ENCODE results near the gene NEB.
"Not testable (repeated sequence)": the region's sequence is repeated elsewhere in the genome, so short reads cannot be mapped to it uniquely, and the experiment has no call there.

NEB gene

GRCh38 chr2:151688719-151689118, 45.6 kb downstream of the NEB start:
- no peak for DNase-seq

- no peak for DNase-seq
These were observed 51.7 kb downstream of the NEB start for GRCh38 chr2:151682459-151683003.

- DNase-seq = no peak
These were observed 53.2 kb downstream of the NEB start for GRCh38 chr2:151681051-151681450.

GRCh38 chr2:151679994-151680393, 54.3 kb downstream of the NEB start:
- no peak for DNase-seq

GRCh38 chr2:151678849-151679248, 55.4 kb downstream of the NEB start:
- no peak for DNase-seq

- no peak for DNase-seq
These were observed 61.3 kb downstream of the NEB start for GRCh38 chr2:151673016-151673415.

GRCh38 chr2:151672277-151672676, 62.0 kb downstream of the NEB start:
- no peak for DNase-seq

- DNase-seq = no peak
These were observed 63.3 kb downstream of the NEB start for GRCh38 chr2:151670846-151671597.

GRCh38 chr2:151670346-151670745, 63.9 kb downstream of the NEB start:
- DNase-seq = no peak

GRCh38 chr2:151669585-151670081, 64.6 kb downstream of the NEB start:
- DNase-seq = peak; percentile 28

GRCh38 chr2:151668737-151669136, 65.5 kb downstream of the NEB start:
- no peak for DNase-seq

GRCh38 chr2:151665959-151666358, 68.3 kb downstream of the NEB start:
- no peak for DNase-seq

GRCh38 chr2:151664520-151664919, 69.8 kb downstream of the NEB start:
- DNase-seq = no peak

- no peak for DNase-seq
These were observed 72.7 kb downstream of the NEB start for GRCh38 chr2:151661625-151662024.

GRCh38 chr2:151658081-151658480, 76.2 kb downstream of the NEB start:
- no peak for DNase-seq

- no peak for DNase-seq
These were observed 76.6 kb downstream of the NEB start for GRCh38 chr2:151657667-151658076.

GRCh38 chr2:151655663-151656398, 78.4 kb downstream of the NEB start:
- DNase-seq = no peak

GRCh38 chr2:151654891-151655290, 79.4 kb downstream of the NEB start:
- DNase-seq = no peak

GRCh38 chr2:151654085-151654484, 80.2 kb downstream of the NEB start:
- DNase-seq = no peak

GRCh38 chr2:151651274-151651673, 83.0 kb downstream of the NEB start:
- DNase-seq = no peak

- DNase-seq = no peak
These were observed 83.8 kb downstream of the NEB start for GRCh38 chr2:151650456-151650855.

- DNase-seq = no peak
These were observed 84.3 kb downstream of the NEB start for GRCh38 chr2:151649966-151650365.

GRCh38 chr2:151649400-151649799, 84.9 kb downstream of the NEB start:
- no peak for DNase-seq

GRCh38 chr2:151646512-151646911, 87.8 kb downstream of the NEB start:
- DNase-seq = not testable (repeated sequence)

Data from CD4-positive, alpha-beta T cell treated with Interleukin-21 for 1 hour (primary cell).